GM10266 (cell line): ENCODE data around the gene SMCR8.

Source experiments
- DNase-seq: peaks from one replicate; pipeline ENCODE4 v3.0.0; 2012; ENCODE audit errors: extremely low spot score
- CTCF ChIP-seq: IDR thresholded peaks from 2 replicates; pipeline ENCODE4 v1.5.1; 2012; ENCODE audit warnings: mild to moderate bottlenecking, low read depth; ENCODE audit not compliant: control insufficient read depth, insufficient read depth; ENCODE audit errors: missing control alignments

Gene SMCR8

GRCh38 chr17:18324140-18325050, 9.3 kb downstream of the SMCR8 start:
- no peak for TF ChIP-seq CTCF
- no peak for DNase-seq

- DNase-seq = no peak
- no peak for TF ChIP-seq CTCF
These were observed 10.9 kb downstream of the SMCR8 start for GRCh38 chr17:18326039-18326438.

GRCh38 chr17:18326572-18326971, 11.5 kb downstream of the SMCR8 start:
- DNase-seq = no peak
- no peak for TF ChIP-seq CTCF

GRCh38 chr17:18327093-18327492, 12.0 kb downstream of the SMCR8 start:
- no peak for TF ChIP-seq CTCF
- DNase-seq = no peak

GRCh38 chr17:18327556-18327955, 12.5 kb downstream of the SMCR8 start:
- TF ChIP-seq CTCF = no peak
- DNase-seq = no peak

GRCh38 chr17:18328643-18329204, 13.6 kb downstream of the SMCR8 start:
- TF ChIP-seq CTCF = no peak
- DNase-seq = no peak

GRCh38 chr17:18331879-18332278, 16.8 kb downstream of the SMCR8 start:
- no peak for DNase-seq

More at GRCh38 chr17:18331879-18332278, 16.8 kb downstream of the SMCR8 start:
- TF ChIP-seq CTCF = no peak
